NCI-H2227 (cell line): Measurements from ENCODE around the gene NCF4.
A peak's percentile ranks its signal among the peaks of the same experiment; 100 is the strongest.

Experiments used
- DNase-seq: peaks from one replicate; lab custom pipeline; 2025; ENCODE audit not compliant: unreplicated experiment; lab: John Stamatoyannopoulos, UW

The NCF4 gene

DNA sequence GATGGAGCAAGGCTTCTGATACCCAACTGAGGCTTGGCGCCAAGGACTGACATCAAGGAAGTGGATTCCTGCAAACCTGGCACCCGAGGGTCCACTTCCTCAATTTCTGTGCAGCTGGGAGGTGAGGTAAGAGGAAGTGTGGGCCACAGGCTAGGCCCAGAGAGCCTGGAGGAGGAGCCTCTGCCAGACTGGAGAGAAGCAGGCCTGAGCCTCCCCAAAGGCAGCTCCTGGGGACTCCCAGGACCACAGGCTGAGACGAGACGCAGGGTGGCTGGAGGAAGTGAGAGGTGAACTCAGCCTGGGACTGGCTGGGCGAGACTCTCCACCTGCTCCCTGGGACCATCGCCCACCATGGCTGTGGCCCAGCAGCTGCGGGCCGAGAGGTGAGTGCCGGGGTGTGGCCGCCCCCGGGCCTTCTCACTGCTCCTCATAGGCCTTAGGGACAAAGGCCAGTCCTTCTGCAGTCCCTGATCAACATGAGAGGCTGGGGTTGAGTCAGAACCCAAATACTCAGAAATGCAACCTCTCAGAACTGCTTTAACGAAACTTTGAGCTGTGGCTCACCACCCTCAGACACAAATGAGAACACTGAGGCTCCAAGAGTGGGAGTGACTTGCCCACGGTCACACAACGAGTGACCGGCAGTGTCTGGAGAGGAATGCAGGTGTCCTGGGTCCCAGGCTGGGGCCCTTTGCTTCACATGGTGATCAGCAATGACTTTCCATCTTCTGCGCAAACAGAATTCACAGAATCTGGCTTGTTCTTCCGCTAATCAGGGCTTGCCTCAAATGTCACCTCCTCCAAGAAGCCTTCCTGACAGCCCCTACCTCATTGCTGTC is at the start of gene NCF4:
Gene NCF4 (plus strand): TSS at position 186 of the 839 bp plus-strand sequence. CDS start 166 bp downstream, at position 352.
- DNase-seq: no peak

DNA sequence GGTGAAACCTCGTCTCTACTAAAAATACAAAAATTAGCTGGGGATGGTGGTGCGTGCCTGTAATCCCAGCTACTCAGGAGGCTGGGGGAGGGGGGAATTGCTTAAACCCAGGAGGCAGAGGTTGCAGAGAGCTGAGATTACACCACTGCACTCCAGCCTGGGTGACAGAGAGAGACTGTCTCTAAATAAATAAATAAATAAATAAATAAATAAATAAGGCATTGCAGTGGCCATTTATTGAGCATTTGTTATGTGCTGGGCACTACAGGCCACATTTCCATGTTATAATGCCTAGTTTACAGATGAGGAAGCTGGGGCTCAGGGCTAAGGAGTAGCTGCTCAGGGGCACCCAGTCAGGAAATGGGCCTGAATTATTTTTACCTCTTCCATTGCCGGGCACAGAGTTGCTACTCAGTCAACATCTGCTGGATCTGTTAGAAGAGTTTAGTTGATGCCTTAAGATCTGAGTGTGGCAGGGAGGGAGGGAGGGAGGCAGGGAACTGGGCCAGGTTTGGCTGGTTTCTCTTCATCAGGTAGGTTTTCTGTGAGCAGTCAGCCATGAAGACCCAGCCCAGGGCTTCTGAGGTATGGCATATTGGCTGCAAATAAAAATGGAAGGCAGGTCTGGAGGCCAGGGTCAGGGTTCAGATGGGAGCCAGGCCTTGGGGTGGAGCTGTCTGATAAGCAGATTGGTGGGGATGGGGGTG is 49.6 kb upstream of the NCF4 start:
- no peak for DNase-seq

DNA sequence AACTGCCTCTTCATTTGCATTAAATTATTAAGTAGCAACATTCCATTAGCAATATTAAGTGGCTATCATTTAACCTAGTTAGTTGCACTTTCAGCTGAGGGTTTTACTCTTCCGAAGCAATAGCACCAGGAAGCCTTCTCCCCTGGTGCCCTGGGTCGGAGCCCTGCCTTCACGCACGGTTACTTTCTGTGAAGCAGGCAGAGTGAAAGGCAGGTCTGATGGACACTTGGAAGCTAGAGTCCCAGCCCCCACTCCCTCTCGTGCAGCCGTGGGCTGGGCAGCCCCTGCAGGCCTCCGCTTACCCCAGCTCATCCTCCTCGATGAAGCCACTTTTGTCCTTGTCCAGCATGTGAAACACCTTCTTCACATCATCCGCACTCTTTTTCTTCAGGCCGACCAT is 46.0 kb upstream of the NCF4 start:
- no peak for DNase-seq

DNA sequence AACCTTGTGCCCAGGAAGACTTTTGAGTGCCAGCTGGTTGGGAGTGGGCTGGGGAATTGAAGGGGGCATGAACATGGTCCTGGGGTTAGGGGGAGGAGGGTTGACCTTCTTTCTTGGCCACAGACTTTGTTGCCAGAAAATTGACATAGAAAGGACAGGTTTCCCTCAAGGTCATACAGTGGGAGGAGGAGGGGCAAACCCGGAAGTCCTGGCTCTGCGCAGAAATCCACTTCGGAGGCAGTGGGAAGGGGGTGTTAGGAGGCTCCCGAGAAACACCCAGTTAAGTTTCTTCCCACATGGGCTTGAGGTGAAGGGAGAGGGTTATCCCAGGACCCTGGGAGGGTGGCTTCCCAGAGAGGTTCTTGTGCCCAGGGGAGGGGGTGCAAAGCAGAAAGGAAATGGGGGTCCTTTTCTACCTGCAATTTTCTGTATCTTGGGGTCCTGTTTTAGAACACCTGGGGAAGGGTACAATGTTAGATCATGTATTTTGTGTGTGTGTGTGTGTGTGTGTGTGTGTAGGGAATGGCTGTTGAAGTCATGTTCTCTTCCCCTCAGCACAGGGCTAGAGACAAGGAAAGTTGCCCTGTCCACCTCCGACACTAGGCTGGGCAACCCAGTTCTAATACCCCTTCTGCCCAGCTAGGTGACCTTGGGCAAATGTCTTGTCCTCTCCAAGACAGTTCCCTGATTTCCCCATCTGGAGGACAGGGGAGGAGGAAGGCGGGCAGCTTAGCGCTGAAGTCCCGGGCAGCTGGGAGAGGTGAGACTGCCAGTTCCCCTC is 45.1 kb upstream of the NCF4 start:
- DNase-seq: no peak

DNA sequence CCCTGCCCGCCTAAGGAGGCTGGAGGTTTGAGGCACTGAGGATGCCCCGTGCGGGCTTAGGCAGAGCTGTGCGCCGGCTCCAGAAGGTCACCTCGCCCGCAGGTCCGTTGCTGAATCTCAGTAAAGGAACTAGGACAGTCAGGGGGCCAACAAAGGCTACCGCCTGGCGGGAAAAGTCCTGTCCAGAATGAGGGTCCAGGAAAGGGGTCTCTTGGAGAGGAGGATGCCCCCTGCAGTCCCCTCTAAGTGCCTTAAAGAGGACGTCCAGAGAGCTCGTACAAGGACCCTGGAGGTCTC is 44.5 kb upstream of the NCF4 start:
- DNase-seq: no peak

DNA sequence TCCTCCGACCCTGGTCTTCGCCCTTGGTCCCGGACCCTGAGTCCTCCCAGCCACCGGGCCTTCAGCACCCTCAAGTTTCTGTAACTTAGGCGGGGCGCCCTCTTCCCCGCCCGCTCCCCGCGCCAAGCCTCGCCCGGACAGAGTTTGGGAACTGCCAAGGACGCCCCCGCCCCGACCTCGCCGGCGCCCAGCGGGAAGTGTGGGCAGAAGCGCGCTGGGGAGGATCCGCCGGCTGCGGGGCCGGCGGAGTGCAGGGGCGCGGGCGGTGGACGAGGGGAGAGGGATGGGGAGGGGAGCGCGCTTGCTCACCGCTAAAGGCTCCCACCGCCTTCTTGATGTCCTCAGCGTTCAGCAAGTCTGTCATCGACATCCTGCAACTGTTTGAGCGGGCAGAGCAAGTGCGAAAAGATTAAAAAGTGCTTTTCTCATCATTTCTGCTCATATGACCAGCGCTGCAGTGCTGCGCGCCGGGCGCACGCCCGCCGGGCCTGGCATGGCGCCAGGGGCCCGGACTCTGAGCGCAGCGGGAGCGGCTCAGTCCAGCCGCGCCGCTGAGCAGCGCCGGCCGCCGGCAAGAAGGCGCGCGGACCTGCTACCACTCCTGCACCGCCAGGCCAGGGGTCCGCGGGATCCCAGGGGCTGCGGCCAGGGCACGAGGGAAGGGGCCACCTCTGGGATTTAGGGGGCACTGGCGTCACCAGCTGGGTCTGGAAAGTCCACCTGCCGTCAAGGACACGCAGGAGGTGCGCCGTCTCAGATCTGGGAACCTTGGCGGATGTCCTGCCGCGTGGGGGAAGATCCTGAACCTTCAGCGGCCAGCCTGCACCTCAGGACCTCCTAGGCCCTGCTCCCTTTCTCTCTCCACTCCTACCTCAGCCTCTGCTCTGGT is 43.9 kb upstream of the NCF4 start, which contains the start of gene PVALB:
Gene PVALB (minus strand): TSS at position 400 of the 889 bp plus-strand sequence. CDS start 30 bp downstream, at position 370.
- peak; percentile 59 for DNase-seq

DNA sequence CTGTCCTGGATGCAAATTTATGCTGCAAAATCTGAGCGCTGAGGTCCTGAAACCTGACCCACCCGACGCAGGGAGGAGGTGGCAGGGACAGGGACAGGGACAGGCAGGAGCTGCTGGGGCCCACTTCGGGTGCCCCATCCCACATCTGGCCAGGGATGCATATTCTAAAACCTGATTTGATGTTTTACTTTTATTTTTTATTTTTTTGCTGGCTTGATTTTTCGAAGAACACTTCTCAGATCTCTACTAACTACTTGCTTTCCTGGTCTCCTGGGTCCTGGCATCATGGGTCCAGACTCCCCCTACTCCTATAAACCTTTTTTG is 43.3 kb upstream of the NCF4 start:
- DNase-seq: no peak

DNA sequence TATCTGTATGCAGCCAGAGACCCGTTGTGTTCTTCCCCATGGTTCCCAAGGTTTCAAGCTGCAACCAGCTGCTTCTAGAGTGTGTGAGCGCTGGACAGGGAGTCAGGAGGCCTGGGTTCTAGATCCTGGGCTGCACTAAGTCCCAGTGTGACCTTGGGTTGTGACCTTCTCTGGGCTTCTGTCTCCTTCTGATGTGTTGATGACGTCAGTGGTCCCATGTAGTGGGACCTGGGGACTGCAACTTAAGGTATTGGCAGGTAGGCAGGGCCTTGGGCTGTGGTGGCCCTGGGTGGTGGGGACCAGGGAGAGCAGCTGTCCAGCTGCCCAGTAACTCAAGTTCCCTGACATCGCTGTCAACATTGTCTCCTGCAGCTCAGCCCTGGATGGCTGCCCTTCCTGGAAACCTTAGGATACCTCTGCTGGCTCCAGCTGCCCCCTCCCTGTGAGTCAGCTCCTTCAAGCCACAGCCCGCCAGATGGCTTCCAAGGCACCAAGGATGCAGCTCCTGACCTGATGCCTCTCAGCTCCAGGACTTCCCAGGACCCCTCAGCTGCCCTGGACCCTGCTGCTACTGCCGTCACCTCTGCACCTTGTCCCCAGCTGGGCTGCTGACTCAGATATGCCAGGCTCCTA is 42.7 kb upstream of the NCF4 start:
- no peak for DNase-seq

DNA sequence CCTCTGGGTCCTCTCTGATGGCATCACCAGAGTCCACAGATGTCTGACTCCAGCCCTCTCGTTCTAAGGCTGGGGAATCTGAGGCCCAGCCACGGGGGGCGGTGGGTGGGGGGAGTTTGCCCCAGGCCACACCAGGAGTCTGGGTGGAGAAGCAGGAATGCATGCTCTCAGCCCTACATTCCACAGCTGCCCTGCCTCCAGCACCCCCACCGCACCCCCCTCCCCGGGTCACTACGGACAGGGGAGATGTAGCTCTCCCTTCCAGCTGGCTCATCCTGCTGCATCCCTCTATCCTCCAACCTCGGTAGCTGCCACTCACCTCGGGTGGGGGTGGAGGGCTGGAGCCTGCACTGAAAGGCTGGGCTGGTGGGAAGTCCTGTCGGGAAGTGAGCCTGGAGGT is 41.7 kb upstream of the NCF4 start:
- DNase-seq: no peak

DNA sequence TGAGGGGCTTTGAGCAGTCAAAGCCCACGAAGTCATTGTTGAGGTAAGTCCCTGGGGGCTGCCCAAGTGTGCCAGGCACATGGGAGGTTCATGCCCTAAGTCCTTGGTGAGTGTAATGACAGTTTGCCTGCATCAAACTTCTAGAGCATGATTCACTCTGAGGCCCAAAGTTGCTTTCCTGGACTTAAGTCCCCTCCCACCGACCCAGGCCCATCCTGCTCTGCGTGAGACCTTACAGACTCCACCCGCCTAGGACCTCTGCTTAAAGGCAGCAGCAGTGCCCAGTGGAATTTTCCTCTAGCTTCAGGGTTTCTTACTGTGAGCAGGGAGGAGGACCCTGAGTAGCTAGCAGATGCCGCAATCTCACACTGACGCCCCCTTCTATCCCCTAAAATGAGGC is 38.2 kb upstream of the NCF4 start:
- no peak for DNase-seq

DNA sequence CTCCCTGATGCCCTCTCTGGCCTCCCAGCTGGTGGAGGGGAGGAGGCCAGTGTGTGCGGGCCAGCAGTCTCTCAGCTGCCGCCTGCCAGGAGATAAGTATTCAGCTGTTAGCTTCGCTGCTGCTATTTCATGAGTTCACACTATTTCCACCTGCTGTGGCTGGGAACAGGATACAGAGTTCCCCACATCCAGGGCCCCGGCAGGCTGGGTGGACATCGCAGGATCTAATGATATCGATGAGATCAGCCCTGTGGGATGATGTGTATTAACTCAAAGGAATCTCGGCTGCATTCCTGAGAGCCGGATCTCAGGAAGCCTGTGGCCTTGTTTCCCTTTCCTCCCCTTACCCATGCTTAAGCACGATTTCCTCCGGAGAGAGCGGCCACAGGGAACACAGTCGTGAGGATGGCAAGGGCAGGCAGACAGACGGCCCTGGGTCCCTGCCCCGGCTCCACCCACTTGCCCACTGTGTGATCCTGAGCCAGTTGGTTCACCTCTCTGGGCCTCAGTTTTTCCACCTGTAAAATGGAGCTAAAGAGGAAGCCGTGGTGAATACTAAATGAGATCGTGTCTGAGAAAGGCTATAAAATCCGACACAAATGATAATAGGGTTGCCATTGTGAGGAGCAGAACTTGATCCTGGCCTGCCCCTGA is 37.5 kb upstream of the NCF4 start:
- DNase-seq: no peak

DNA sequence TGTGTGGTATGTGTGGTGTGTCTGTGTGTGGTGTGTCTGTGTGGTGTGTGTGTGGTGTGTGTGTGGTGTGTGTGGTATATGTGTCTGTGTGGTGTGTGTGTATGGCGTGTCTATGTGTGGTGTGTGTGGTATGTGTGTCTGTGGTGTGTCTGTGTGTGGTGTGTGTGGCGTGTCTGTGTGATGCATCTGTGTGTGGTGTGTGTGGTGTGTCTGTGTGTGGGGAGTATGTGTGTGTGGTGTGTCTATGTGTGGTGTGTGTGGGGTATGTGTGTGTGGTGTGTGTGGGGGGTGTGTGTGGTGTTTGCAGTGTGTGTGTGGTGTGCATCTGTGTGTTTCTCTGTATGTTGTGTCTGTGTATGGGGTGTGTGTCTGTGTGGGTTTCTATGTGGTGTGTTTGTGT is 36.2 kb upstream of the NCF4 start:
- no peak for DNase-seq

DNA sequence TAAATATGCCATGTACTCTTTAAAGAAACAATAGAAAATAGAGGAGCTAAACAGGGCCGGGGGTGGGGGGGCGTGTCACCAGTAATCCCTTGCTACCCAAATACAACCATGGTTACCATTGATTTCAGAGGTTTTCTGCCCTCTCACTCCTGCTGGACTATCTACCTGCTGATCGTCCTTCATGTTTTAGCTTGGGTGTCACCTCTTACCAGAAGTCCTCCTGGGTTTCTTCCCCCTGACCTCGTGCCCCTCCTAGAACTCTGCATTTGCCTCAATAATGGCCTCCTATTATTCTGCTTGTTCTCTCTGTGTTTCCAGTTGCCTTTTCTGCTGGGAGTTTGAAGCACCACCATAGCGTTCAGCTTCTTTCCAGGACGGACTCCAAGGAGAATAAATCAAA is 34.5 kb upstream of the NCF4 start:
- no peak for DNase-seq

DNA sequence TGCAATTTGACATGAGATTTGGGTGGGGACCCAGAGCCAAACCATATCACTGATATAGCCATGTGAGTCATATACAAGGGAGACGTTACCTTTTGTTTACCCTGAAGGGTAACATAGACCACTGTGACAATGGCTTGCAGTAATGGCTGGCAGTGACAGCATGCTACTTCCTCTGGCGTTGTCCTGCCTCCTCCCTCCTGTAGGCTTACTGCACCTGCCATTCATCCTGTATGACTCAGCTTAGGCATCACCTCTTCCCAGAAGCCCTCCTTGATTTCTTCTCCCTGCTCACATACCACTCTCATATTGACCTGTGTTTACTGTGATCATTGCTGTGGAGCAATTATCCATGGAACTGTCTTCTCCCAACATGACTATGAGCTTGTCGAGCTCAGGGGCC is 32.0 kb upstream of the NCF4 start:
- no peak for DNase-seq

DNA sequence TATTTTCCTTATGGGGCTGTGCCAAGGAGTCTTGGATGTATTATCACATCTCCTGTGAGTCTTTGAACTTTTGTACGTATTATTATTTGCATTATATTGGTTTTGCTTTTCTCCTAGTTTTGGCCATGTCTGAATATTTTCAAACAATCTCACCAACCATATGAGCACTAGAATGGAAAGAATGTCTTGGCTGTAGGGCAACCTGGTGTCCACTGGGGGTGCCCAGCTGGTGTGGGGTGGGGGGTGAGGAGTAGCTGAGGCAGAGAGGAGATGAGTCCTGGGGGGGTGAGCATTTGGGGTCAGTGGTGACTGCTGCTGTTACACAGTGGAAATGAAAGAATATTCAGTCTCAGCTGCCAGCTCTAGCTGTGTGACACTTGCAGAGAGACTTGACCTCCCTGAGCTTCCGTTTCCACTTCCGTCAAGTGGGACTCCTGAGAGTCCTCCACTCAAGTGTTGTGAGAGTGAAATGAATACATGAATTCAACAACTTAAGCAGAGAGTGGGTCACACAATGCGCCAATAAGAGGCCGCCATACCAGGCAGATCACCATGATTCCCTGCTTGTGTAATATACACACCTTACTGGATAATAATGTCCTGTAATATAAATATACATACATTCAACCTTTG is 31.3 kb upstream of the NCF4 start:
- DNase-seq: no peak

DNA sequence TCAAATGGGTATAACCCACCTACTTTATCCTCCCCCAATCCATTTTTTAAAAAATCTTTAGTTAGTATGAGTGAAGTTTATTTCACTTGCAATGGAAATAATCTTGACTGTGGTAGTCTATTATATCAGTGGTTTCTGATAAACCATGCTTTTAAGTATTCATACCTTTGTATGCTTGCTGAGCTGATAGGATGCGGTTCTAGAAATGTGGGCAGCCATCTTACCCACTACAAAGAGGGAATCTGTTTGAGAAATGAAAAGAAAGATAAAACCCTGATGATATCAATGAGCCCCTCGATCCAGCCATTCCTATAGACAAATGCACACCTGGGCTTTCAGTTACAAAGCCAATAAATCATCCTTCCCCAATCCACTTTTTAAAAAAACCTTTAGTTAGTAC is 30.2 kb upstream of the NCF4 start:
- no peak for DNase-seq

DNA sequence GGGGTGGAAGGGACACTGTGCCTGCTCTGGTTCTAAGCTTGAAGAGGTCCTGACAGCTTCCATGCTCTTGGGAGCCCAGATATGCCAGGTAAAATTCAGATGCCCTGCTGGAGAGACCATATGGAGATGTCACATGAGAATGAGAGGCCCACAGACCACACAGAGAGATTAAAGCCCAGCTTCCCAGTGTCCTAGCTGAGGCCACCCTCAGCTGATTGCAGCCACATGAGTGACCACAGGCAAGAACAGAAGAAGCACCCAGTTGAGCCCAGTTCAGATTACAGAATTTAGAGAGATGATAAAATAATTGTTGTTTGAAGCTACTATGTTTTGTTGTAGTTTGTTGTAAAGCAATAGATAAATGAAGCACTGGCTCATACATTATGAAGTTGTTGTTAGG is 29.6 kb upstream of the NCF4 start:
- DNase-seq: no peak

DNA sequence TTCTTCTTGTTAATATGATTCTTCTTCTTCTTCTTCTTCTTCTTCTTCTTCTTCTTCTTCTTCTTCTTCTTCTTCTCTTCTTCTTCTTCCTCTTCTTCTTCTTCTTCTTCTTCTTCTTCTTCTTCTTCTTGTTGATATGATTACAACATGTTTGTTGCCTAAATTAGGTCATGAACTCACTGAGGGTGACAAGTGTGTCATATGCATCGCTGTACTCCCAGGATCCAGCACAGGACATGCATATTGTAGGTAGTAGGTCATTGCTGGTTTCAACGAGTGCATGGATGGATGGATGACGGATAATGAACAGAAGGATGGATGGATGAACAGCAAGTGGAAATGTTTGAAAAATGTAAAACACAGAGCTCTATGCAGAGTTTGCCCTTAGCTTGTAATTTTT is 29.1 kb upstream of the NCF4 start:
- no peak for DNase-seq

DNA sequence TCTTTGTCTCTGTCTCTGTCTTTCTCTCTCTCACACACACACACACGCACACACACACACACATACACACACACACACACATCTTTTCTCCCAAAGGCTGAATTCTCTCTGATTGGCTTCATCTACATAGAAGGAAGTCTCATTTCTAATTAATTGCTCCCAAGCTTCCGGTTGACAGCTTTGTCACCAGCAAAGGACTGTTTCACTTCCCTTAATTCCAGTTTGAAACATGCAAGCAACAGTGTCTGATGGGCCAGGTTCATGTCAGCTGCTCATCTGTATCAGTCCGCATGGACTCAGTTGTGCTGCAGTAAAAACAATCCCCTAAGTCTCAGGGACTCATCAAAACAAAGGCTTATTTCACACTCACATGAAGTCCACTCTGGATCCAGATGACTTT is 27.7 kb upstream of the NCF4 start:
- DNase-seq: no peak

DNA sequence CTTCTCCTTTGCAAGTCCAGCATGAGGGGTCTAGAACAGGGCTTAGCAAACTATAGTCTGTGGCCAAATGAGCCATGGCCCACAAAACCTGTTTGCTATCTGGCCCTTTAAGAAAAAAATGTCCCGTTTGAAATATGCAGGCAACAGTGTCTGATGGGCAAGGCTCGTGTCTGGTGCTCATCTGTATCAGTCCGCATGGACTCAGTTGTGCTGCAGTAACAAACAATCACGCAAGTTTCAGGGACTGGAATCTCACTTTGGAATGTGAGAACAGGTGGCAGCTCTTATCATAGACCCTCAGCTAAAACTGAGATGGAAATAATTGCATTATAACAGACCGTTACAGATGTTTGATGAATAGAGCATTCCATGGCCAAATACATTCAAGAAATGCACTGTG is 24.9 kb upstream of the NCF4 start:
- DNase-seq: no peak
